CD4-positive, CD25-positive, alpha-beta regulatory T cell (primary cell): Measurements from ENCODE around the gene GALNT13. TPM values are rescaled to one million over a fixed set of nuclear protein-coding genes. Genes with fewer than 3 reads are reported as not detected.

Source experiments
- ATAC-seq, 2 donors: fragments of 150-1000 bp; cut with Tn5 transposase; one replicate each; pipeline ENCODE4 v1.10.0; 2021; ENCODE audit warnings: low read depth in 2 of 2, moderate number of reproducible peaks in 2 of 2, moderate library complexity in 1 of 2
- DNase-seq, 3 donors: peaks; one replicate each; pipeline versions ENCODE4 v3.0.0 to v3.0.0-alpha.2; 2012 to 2022; ENCODE audit warnings: mixed read lengths in 1 of 3
- H3K27ac ChIP-seq: one replicate; pipeline ENCODE4 v1.7.0; 2013; ENCODE audit warnings: mild to moderate bottlenecking, low read length; ENCODE audit not compliant: insufficient read depth, poor library complexity, severe bottlenecking
- H3K27me3 ChIP-seq: one replicate; pipeline ENCODE4 v1.7.0; 2013; ENCODE audit warnings: low read length; ENCODE audit not compliant: control insufficient read depth, insufficient read depth
- H3K36me3 ChIP-seq: one replicate; pipeline ENCODE4 v1.7.0; 2013; ENCODE audit warnings: mild to moderate bottlenecking, low read length, moderate library complexity; ENCODE audit not compliant: control insufficient read depth, insufficient read depth
- H3K4me1 ChIP-seq: 2 replicates; pipeline ENCODE4 v1.7.0; 2013; ENCODE audit warnings: mild to moderate bottlenecking, low read length; ENCODE audit not compliant: insufficient read depth, control insufficient read depth, poor library complexity, severe bottlenecking
- H3K4me3 ChIP-seq: one replicate; pipeline ENCODE4 v1.7.0; 2013; ENCODE audit warnings: low read depth, mild to moderate bottlenecking, low read length, moderate library complexity
- H3K9me3 ChIP-seq, 2 experiments: 1 replicate in 1 of 2; 2 replicates in 1 of 2; pipeline ENCODE4 v1.7.0; 2013; ENCODE audit warnings: low read length in 2 of 2, mild to moderate bottlenecking in 1 of 2, moderate library complexity in 1 of 2; ENCODE audit not compliant: control insufficient read depth in 2 of 2
- H3K27ac Mint-ChIP-seq, 3 donors: one replicate each; pipeline ENCODE4 v1.8.0; 2020 to 2022; ENCODE audit warnings: mild to moderate bottlenecking in 3 of 3, mixed read lengths in 3 of 3, moderate library complexity in 2 of 3
- H3K27me3 Mint-ChIP-seq: one replicate; pipeline ENCODE4 v1.8.0; 2022; ENCODE audit warnings: mild to moderate bottlenecking, mixed read lengths
- H3K36me3 Mint-ChIP-seq: one replicate; pipeline ENCODE4 v1.8.0; 2020; ENCODE audit warnings: mixed read lengths
- H3K4me1 Mint-ChIP-seq, 4 donors: one replicate each; pipeline ENCODE4 v1.8.0; 2020 to 2022; ENCODE audit warnings: mixed read lengths in 4 of 4, mild to moderate bottlenecking in 1 of 4
- H3K4me3 Mint-ChIP-seq, 4 donors: one replicate each; pipeline ENCODE4 v1.8.0; 2020 to 2022; ENCODE audit warnings: mild to moderate bottlenecking in 4 of 4, mixed read lengths in 4 of 4, moderate library complexity in 3 of 4
- H3K9me3 Mint-ChIP-seq, 7 donors: one replicate each; pipeline ENCODE4 v1.8.0; 2020 to 2022; ENCODE audit warnings: mixed read lengths in 7 of 7, mild to moderate bottlenecking in 3 of 7, moderate library complexity in 2 of 7
- polyA plus RNA-seq, 4 donors: library from polyadenylated mRNA; unstranded; fragments of 300-500 nt; fragmentation: Illumina TruSeq; gene quantifications; one replicate each; pipeline ENCODE4 v1.2.3, GENCODE V29; 2021
- total RNA-seq: library from RNA; stranded (reverse); gene quantifications from one replicate; pipeline ENCODE4 v1.2.3, GENCODE V29; 2022

Gene GALNT13
- total and polyA plus RNA-seq, 5 donors from 2014 or later, result 0.09 TPM; not detected in 4

DNA sequence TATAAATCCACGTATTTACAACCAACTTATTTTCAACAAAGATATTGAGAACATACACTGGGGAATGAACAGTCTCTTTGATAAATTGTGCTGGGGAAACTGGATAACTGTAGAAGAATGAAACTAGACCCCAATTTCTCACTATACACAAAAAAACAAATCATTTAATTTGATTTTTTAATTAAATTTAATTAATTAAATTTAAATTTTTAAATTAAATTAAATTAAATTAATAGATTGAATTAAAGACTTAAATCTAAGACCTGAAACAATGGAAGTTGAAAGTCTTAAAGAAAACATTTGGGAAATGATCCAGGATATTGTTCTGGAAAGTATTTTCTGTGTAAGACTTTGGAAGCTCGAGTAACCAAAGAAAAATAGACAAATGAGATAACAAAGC, 301.4 kb downstream of the GALNT13 start:
- Histone ChIP-seq H3K27ac (no peak overlapping the region), H3K4me3 (no peak overlapping the region), H3K4me1 (no peaks in the 10 kb centered on the region), H3K27me3 (no peaks in the 10 kb centered on the region), H3K36me3 (no peaks in the 10 kb centered on the region), H3K9me3 (no peaks in the 10 kb centered on the region)
- no peaks in the 10 kb centered on the region for H3K36me3 Mint-ChIP-seq
- DNase-seq, result no peak
- H3K27ac Mint-ChIP-seq, result no peak overlapping the region
- peaks cover 0 to 8% (median 0%) of the 10 kb centered on the region in 7 donors for H3K9me3 Mint-ChIP-seq
- no peaks in the 10 kb centered on the region for H3K27me3 Mint-ChIP-seq
- no peak overlapping the region for H3K4me3 Mint-ChIP-seq
- no peaks in the 10 kb centered on the region for H3K4me1 Mint-ChIP-seq
- no peak for ATAC-seq

DNA sequence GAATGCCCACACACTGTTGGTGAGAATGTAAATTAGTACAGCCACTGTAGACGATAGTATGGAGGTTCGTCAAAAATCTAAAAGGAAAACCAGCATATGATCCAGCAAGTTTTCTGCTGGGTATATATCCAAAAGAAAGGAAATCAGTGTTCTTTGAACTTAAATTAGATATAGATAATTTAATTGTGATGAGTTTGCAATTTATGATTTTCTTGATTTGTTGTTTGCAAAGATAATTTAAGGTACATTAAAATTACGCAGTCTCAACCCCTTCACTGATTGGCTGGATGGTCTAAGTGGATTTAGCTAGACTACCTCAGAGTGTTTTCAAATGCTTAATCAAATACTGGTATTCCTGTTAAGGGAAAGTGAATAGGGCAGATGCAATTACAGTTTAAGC, 302.2 kb downstream of the GALNT13 start:
- Histone ChIP-seq H3K36me3 (no peaks in the 10 kb centered on the region), H3K4me3 (no peak overlapping the region), H3K4me1 (no peaks in the 10 kb centered on the region), H3K27me3 (no peaks in the 10 kb centered on the region), H3K27ac (no peak overlapping the region), H3K9me3 (no peaks in the 10 kb centered on the region)
- no peak for DNase-seq
- Mint-ChIP-seq H3K27ac (no peak overlapping the region), H3K9me3 (peaks cover 0 to 12% (median 0%) of the 10 kb centered on the region in 7 donors), H3K4me1 (no peaks in the 10 kb centered on the region), H3K4me3 (no peak overlapping the region), H3K27me3 (no peaks in the 10 kb centered on the region), H3K36me3 (no peaks in the 10 kb centered on the region)
- no peak for ATAC-seq

DNA sequence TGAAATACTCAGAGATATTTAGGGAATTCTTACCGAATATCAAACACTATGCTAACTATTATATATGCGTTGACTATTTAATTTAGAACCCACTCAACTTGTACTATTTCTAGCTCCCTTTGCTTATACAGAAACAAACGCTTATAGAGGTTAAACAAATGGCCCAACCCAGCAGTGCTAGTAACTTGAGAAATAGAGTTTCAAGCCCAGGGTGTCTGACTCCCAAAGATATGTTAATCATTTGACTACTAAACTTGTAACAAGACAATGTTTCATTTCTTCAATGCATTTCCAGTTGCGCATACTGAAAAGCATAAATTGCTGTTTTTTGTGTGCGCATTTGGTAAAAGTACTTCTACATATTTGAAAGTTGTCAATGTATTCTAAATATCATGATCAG, 310.3 kb downstream of the GALNT13 start:
- DNase-seq (no peak), ATAC-seq (no peak)
- Mint-ChIP-seq H3K9me3 (peaks cover 0 to 22% (median 5%) of the 10 kb centered on the region in 7 donors), H3K4me3 (no peak overlapping the region), H3K27ac (no peak overlapping the region), H3K27me3 (no peaks in the 10 kb centered on the region), H3K4me1 (no peaks in the 10 kb centered on the region), H3K36me3 (no peaks in the 10 kb centered on the region)
- Histone ChIP-seq H3K27ac (no peak overlapping the region), H3K4me1 (no peaks in the 10 kb centered on the region), H3K36me3 (no peaks in the 10 kb centered on the region), H3K4me3 (no peak overlapping the region), H3K9me3 (peaks cover 4% of the 10 kb centered on the region in 2 experiments), H3K27me3 (no peaks in the 10 kb centered on the region)

DNA sequence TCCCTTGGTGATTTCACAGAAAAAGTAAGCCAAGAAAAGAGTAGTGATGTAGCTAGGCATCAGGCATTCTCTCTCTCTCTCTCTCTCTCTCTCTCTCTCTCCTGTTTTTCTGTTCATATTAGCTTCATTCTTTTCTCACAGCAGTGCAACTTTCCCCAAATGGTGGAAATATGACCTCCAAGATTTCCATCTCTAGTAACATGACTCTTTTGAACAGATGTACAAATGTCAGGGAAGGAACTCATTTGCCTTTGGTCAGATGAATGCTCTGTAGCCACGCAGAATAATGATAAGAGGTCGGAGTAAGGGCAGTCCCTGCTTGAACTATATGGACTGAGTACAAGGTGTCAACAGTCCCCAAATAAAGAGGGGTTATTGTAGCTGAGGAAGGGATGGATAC, 316.2 kb downstream of the GALNT13 start:
- Mint-ChIP-seq H3K27me3 (no peaks in the 10 kb centered on the region), H3K4me1 (no peaks in the 10 kb centered on the region), H3K27ac (no peak overlapping the region), H3K4me3 (no peak overlapping the region), H3K9me3 (peaks cover 0 to 25% (median 3%) of the 10 kb centered on the region in 7 donors), H3K36me3 (no peaks in the 10 kb centered on the region)
- ATAC-seq, result no peak
- Histone ChIP-seq H3K36me3 (no peaks in the 10 kb centered on the region), H3K4me1 (no peaks in the 10 kb centered on the region), H3K27me3 (no peaks in the 10 kb centered on the region), H3K4me3 (no peak overlapping the region), H3K27ac (no peak overlapping the region), H3K9me3 (peaks cover 4% of the 10 kb centered on the region in 2 experiments)
- no peak for DNase-seq

DNA sequence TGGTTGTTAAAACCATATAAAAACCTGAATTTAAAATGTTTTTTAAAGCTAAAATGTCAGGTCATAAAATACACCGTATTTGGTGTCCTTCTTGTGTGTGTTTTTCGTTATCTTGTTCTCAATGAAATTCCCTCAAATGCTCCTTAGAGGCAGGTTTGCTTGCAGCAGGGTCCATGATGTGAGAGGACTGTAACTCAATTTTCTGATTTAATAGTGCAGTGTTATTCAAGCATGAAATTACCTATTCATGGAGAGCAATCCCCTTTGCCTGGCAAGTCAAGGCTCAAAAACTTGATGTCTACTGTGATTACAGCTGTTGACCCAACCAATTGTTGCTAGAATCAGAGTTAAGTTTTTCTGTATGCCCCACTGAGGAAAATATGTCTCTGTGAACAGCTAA, 318.2 kb downstream of the GALNT13 start:
- ATAC-seq (no peak), DNase-seq (no peak)
- no peak overlapping the region for H3K27ac ChIP-seq
- no peaks in the 10 kb centered on the region for H3K4me1 ChIP-seq
- Mint-ChIP-seq H3K36me3 (no peaks in the 10 kb centered on the region), H3K4me1 (no peaks in the 10 kb centered on the region), H3K27ac (no peak overlapping the region), H3K9me3 (peaks cover 0 to 18% (median 3%) of the 10 kb centered on the region in 7 donors), H3K4me3 (no peak overlapping the region), H3K27me3 (no peaks in the 10 kb centered on the region)
- no peaks in the 10 kb centered on the region for H3K36me3 ChIP-seq
- H3K27me3 ChIP-seq, result no peaks in the 10 kb centered on the region
- no peak overlapping the region for H3K4me3 ChIP-seq
- peaks cover 4% of the 10 kb centered on the region in 2 experiments for H3K9me3 ChIP-seq

DNA sequence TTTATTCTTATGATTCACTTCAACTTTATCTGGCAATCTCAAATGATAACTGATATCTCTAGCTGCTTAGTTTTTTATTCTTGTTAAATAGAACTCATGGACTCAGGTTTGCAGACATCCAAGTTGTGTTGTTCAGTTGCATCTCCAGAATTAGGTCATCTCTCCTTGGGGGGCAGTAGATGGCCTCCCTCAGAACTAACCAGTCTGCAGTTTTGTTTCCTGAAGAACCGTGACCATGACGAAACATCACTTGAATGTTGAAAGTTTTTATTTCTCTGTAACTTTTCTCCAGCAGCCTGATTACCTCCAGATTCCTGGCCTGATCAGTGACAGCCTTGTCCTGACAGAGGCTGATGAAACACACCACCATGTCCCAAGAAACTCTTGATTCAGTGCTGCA, 321.5 kb downstream of the GALNT13 start:
- H3K36me3 ChIP-seq, result no peaks in the 10 kb centered on the region
- no peak for DNase-seq
- Mint-ChIP-seq H3K4me1 (no peaks in the 10 kb centered on the region), H3K4me3 (no peak overlapping the region), H3K27me3 (no peaks in the 10 kb centered on the region), H3K9me3 (peaks cover 0 to 12% (median 3%) of the 10 kb centered on the region in 7 donors), H3K36me3 (no peaks in the 10 kb centered on the region), H3K27ac (no peak overlapping the region)
- no peaks in the 10 kb centered on the region for H3K27me3 ChIP-seq
- H3K4me3 ChIP-seq, result no peak overlapping the region
- ATAC-seq, result no peak
- H3K27ac ChIP-seq, result no peak overlapping the region
- H3K9me3 ChIP-seq, result no peaks in the 10 kb centered on the region
- H3K4me1 ChIP-seq, result no peaks in the 10 kb centered on the region

DNA sequence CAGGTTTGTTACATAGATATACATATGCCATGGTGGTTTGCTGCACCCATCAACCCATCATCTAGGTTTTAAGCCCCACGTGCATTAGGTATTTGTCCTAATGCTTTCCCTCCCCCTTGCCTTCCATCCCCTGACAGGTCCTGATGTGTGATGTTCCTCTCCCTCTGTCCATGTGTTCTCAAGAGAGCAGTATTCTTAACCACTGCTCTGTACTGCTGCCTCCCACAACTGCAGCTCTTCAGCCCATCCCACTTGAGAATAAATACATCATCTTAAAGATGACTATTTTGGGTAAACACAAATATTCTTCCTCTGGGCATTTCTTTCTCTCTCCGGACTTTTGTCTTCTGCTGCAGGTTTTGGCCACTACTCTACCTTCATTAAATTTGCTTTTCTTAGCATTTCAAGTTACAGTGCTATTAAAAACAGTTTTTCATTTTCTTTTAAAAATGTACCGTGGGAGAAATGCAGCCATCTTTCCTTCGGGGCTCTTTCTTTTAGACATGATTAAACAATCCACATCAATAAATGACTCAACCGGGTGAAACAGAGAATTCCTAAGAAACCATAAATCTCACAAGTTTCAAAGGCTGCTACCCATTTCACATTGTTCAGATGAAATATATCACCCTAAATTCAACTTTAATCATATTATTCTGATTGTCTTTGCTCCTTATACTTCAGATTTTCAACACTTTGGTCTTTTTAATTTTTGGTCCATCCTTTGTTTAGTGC, 323.4 kb downstream of the GALNT13 start:
- no peaks in the 10 kb centered on the region for H3K36me3 Mint-ChIP-seq
- H3K4me1 Mint-ChIP-seq, result no peaks in the 10 kb centered on the region
- H3K4me3 Mint-ChIP-seq, result no peak overlapping the region
- DNase-seq, result no peak
- H3K27me3 Mint-ChIP-seq, result no peaks in the 10 kb centered on the region
- peaks cover 0 to 12% (median 2%) of the 10 kb centered on the region in 7 donors for H3K9me3 Mint-ChIP-seq
- ATAC-seq, result no peak
- Histone ChIP-seq H3K9me3 (no peaks in the 10 kb centered on the region), H3K4me3 (no peak overlapping the region), H3K27me3 (no peaks in the 10 kb centered on the region), H3K4me1 (no peaks in the 10 kb centered on the region), H3K27ac (no peak overlapping the region), H3K36me3 (no peaks in the 10 kb centered on the region)
- H3K27ac Mint-ChIP-seq, result no peak overlapping the region

DNA sequence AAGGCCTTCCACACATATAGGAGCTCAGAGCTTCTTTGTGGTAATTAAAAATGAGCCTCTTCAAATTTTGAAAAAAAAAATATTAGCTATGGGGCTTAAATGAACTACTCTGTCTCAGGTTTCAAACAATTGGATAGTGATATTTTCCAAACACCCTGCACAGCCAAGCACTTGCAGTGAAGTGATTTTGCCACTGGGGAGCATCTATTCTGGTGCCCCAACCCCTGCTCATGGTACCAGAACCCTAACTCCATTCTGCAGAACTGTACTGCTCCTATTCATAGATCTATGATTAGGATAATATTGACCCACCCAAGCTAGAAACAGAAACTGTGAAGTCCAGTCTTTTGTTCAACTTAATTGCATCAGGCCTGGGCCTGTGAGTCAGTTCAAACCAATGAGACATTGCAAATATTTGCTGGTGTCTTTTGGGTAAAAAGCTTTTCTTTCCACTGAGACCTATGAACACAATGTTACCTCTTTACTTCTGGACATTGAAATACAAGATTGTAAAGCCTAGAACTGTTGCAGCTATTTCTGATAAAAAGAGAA, 324.0 kb downstream of the GALNT13 start:
- no peaks in the 10 kb centered on the region for H3K4me1 ChIP-seq
- DNase-seq (no peak), ATAC-seq (no peak)
- Mint-ChIP-seq H3K27me3 (no peaks in the 10 kb centered on the region), H3K36me3 (no peaks in the 10 kb centered on the region), H3K4me3 (no peak overlapping the region), H3K9me3 (peaks cover 0 to 12% (median 2%) of the 10 kb centered on the region in 7 donors), H3K4me1 (no peaks in the 10 kb centered on the region), H3K27ac (no peak overlapping the region)
- no peak overlapping the region for H3K27ac ChIP-seq
- H3K27me3 ChIP-seq, result no peaks in the 10 kb centered on the region
- H3K4me3 ChIP-seq, result no peak overlapping the region
- H3K36me3 ChIP-seq, result no peaks in the 10 kb centered on the region
- H3K9me3 ChIP-seq, result no peaks in the 10 kb centered on the region
